Adrenal gland (tissue), 5 donors: ENCODE measurements around the gene FOCAD.
"Not testable (repeated sequence)": the region's sequence is repeated elsewhere in the genome, so short reads cannot be mapped to it uniquely, and the experiment has no call there.

Source experiments
- CTCF ChIP-seq, 6 experiments: fragments of 450-650 bp in 4 of 6; fragments of 200-600 bp in 2 of 6; sonication (generic) in 1 of 6; IDR thresholded peaks; 1 replicate in 5 of 6; 2 replicates in 1 of 6; pipeline versions ENCODE4 v1.5.1 to v1.8.0; 2016 to 2021; ENCODE audit warnings: antibody characterized with exemption in 6 of 6, mild to moderate bottlenecking in 2 of 6, moderate library complexity in 1 of 6
- POLR2A ChIP-seq, 2 donors: fragments of 450-650 bp; IDR thresholded peaks; one replicate each; pipeline ENCODE4 v1.6.1; 2017; ENCODE audit warnings: antibody characterized with exemption in 2 of 2, mild to moderate bottlenecking in 2 of 2, moderate library complexity in 1 of 2
- donor health status: DM: no; HTN: no; CAD: no.

- not testable (repeated sequence) for TF ChIP-seq CTCF, POLR2A (IDR thresholded peaks at IDR 0.05)
Observed at GRCh38 chr9:20973246-20973947, 289.3 kb downstream of the FOCAD start.
